SK-N-SH (cell line): ENCODE data around the gene SOX18.

ENCODE experiments used
- CTCF ChIP-seq: fragments of 200-600 bp; sonication (generic); IDR thresholded peaks from 2 replicates; pipeline ENCODE4 v1.6.1; 2017; ENCODE audit warnings: antibody characterized with exemption, mild to moderate bottlenecking, moderate library complexity
- EP300 ChIP-seq, 2 experiments: IDR thresholded peaks; 2 replicates each; pipeline versions ENCODE4 v1.4.0 to v1.6.1; 2012; ENCODE audit warnings: borderline replicate concordance in 1 of 2, low read depth in 1 of 2, low read length in 1 of 2
- EZH2phosphoT487 ChIP-seq: fragments of 200-600 bp; sonication (generic); IDR thresholded peaks from 2 replicates; pipeline ENCODE4 v1.6.1; 2017; ENCODE audit warnings: low read depth, mixed run types, mild to moderate bottlenecking, antibody characterized with exemption, moderate library complexity, borderline replicate concordance
- FOXJ3 ChIP-seq: sonication (generic); formaldehyde crosslinking; IDR thresholded peaks from 2 replicates; pipeline ENCODE4 v1.5.1; 2020; ENCODE audit warnings: mild to moderate bottlenecking, missing genetic modification reagents
- GATA2 ChIP-seq: sonication (generic); formaldehyde crosslinking; IDR thresholded peaks from 2 replicates; pipeline ENCODE4 v1.5.0; 2020; ENCODE audit warnings: mild to moderate bottlenecking, missing genetic modification reagents
- JUND ChIP-seq: IDR thresholded peaks from 2 replicates; pipeline ENCODE4 v1.4.0; 2012
- MAX ChIP-seq: IDR thresholded peaks from 2 replicates; pipeline ENCODE4 v1.4.0; 2012; ENCODE audit warnings: low read depth
- NFIC ChIP-seq: IDR thresholded peaks from 2 replicates; pipeline ENCODE4 v1.4.0; 2012; ENCODE audit warnings: borderline replicate concordance
- NRF1 ChIP-seq: IDR thresholded peaks from 2 replicates; pipeline ENCODE4 v1.6.1; 2012; ENCODE audit warnings: low read depth, mild to moderate bottlenecking, low read length
- RFX5 ChIP-seq: IDR thresholded peaks from 2 replicates; pipeline ENCODE4 v1.6.1; 2012; ENCODE audit warnings: mild to moderate bottlenecking, improper control_type of control experiment, low read length
- TEAD4 ChIP-seq: IDR thresholded peaks from 2 replicates; pipeline ENCODE4 v1.4.0; 2012; ENCODE audit warnings: mild to moderate bottlenecking, borderline replicate concordance; ENCODE audit not compliant: insufficient read depth
- USF2 ChIP-seq: fragments of 150-350 bp; IDR thresholded peaks from 2 replicates; pipeline ENCODE4 v1.6.1; 2017; ENCODE audit warnings: antibody characterized with exemption, low read length, low read depth, borderline replicate concordance
- ZBTB33 ChIP-seq: IDR thresholded peaks from 2 replicates; pipeline ENCODE4 v1.4.0; 2012; ENCODE audit warnings: low read depth, borderline replicate concordance

- TF ChIP-seq CTCF (no peak), NRF1 (no peak), EP300 (IDR thresholded peaks at IDR 0.05; ENCODE audit: borderline replicate concordance in 1 of 2, low read depth in 1 of 2, low read length in 1 of 2) (no peak), USF2 (no peak), EZH2phosphoT487 (no peak), NFIC (no peak), FOXJ3 (CRISPR knock-in tag) (no peak), TEAD4 (no peak), MAX (no peak), JUND (no peak), RFX5 (no peak), ZBTB33 (no peak), GATA2 (no peak)
These were observed 26.1 kb upstream of the SOX18 start for GRCh38 chr20:64075556-64075955.
